Left ventricle myocardium inferior (tissue), 1 donor: ENCODE results near the gene INKA1. TPM values are rescaled to one million over a fixed set of nuclear protein-coding genes. Genes with fewer than 3 reads are reported as not detected.
"Not testable (repeated sequence)": the region's sequence is repeated elsewhere in the genome, so short reads cannot be mapped to it uniquely, and the experiment has no call there.

Experiments used
- DNase-seq: peaks from one replicate; pipeline ENCODE4 v3.0.0-alpha.2; 2020
- H3K27ac ChIP-seq: fragments of 200-600 bp; replicated peaks from 2 replicates; pipeline ENCODE4 v1.8.0; 2021
- H3K27me3 ChIP-seq: fragments of 200-600 bp; 2 replicates; pipeline ENCODE4 v1.8.0; 2021; ENCODE audit warnings: low read depth
- H3K36me3 ChIP-seq: fragments of 200-600 bp; 2 replicates; pipeline ENCODE4 v1.8.0; 2021
- H3K4me1 ChIP-seq: fragments of 200-600 bp; 2 replicates; pipeline ENCODE4 v1.8.0; 2021
- H3K4me3 ChIP-seq: fragments of 200-600 bp; 2 replicates; pipeline ENCODE4 v1.8.0; 2021; ENCODE audit warnings: mild to moderate bottlenecking, moderate library complexity
- H3K9me3 ChIP-seq: fragments of 200-600 bp; replicated peaks from 2 replicates; pipeline ENCODE4 v1.8.0; 2021
- intact Hi-C: fragments of 100-400 bp; cut with micrococcal nuclease; formaldehyde crosslinking; loops from one replicate; pipeline ENCODE4 v1.11.0; 2022
- total RNA-seq: library from RNA; stranded (reverse); fragmentation: NEBNext Ultra II Directional; extraction: Animal tissue kit (Norgen Biotek cat#: 25700); gene quantifications from one replicate; pipeline ENCODE4 v1.2.1, GENCODE V29; 2021
- TF ChIP-seq, protein P1 (sequence below): fragments of 200-600 bp; IDR thresholded peaks from 2 replicates; pipeline ENCODE4 v1.8.0; 2021; ENCODE audit warnings: antibody characterized with exemption, mild to moderate bottlenecking, borderline replicate concordance
- donor health status: DM: no; HTN: yes; CAD: no; lungs with severe emphysema.

The INKA1 gene
- total RNA-seq, 1 donor from 2014 or later: 2.3 TPM

- H3K27ac ChIP-seq: peak overlapping the region; percentile 99
- H3K36me3 ChIP-seq: peaks cover 26% of the 10 kb centered on the region
- no peak for DNase-seq
- H3K27me3 ChIP-seq: no peaks in the 10 kb centered on the region
- intact Hi-C loops: no loop called here
- H3K4me1 ChIP-seq: peaks cover 71% of the 10 kb centered on the region
- TF ChIP-seq, protein P1, sequence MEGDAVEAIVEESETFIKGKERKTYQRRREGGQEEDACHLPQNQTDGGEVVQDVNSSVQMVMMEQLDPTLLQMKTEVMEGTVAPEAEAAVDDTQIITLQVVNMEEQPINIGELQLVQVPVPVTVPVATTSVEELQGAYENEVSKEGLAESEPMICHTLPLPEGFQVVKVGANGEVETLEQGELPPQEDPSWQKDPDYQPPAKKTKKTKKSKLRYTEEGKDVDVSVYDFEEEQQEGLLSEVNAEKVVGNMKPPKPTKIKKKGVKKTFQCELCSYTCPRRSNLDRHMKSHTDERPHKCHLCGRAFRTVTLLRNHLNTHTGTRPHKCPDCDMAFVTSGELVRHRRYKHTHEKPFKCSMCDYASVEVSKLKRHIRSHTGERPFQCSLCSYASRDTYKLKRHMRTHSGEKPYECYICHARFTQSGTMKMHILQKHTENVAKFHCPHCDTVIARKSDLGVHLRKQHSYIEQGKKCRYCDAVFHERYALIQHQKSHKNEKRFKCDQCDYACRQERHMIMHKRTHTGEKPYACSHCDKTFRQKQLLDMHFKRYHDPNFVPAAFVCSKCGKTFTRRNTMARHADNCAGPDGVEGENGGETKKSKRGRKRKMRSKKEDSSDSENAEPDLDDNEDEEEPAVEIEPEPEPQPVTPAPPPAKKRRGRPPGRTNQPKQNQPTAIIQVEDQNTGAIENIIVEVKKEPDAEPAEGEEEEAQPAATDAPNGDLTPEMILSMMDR: no peak
- no peak overlapping the region for H3K4me3 ChIP-seq
- H3K9me3 ChIP-seq: no peaks in the 10 kb centered on the region
Observed at GRCh38 chr3:49806850-49807249, 3.8 kb downstream of the INKA1 start.

GRCh38 chr3:49807431-49808114 is 4.5 kb downstream of the INKA1 start:
- H3K4me3 ChIP-seq: no peak overlapping the region
- no peaks in the 10 kb centered on the region for H3K27me3 ChIP-seq
- intact Hi-C loops: no loop called here
- peaks cover 74% of the 10 kb centered on the region for H3K4me1 ChIP-seq
- no peaks in the 10 kb centered on the region for H3K9me3 ChIP-seq
- no peak for DNase-seq
- TF ChIP-seq, protein P1: no peak
- H3K36me3 ChIP-seq: peaks cover 26% of the 10 kb centered on the region
- peak overlapping the region; percentile 99 for H3K27ac ChIP-seq

DNA sequence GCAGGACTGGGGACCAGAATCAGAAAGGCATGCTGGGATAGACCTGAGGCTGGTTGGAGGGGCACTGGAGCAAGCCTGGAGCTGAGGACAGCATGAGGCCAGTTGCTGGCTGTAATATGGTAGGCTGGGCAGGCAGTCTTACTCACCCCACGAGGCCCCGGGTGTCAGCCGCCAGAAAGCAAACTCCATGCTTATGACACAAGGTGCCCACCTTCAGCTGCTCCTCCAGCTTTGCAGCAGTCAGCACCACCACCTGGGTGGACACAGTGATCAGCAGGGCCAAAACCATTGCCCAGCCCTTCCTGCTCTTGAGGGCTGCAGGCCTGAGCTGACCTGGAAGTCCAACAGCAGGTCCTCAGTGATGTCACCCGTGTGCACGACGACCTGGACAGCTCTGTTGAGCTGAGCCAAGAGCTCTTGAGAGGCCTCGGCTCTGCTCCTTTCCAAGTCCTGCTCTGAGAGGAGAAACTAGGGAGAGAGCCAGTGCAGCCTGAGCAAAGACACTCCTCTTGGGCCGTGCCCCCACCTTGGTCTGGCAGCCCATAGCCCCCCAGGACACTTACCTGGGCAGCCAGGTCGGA is 9.9 kb downstream of the INKA1 start:
- intact Hi-C loops: no loop called here

GRCh38 chr3:49813497-49814174 is 10.6 kb downstream of the INKA1 start, which contains the start of gene UBA7:
TSS of gene UBA7 (minus strand) at chr3:49813953. CDS start at chr3:49813787, 166 bp downstream.
- Histone ChIP-seq H3K27me3 (no peaks in the 10 kb centered on the region), H3K36me3 (peaks cover 26% of the 10 kb centered on the region), H3K27ac (peak within 1 kb of the TSS; percentile 88), H3K4me3 (peak within 1 kb of the TSS; percentile 67), H3K4me1 (peaks cover 37% of the 10 kb centered on the region), H3K9me3 (no peaks in the 10 kb centered on the region)
- DNase-seq: peak; percentile 48
- intact Hi-C loops: no loop called here
- TF ChIP-seq, protein P1: no peak

More for the DNA sequence above, 9.9 kb downstream of the INKA1 start:
- no peaks in the 10 kb centered on the region for H3K27me3 ChIP-seq
- H3K9me3 ChIP-seq: no peaks in the 10 kb centered on the region
- no peak for DNase-seq
- H3K4me3 ChIP-seq: peak overlapping the region; percentile 67
- H3K27ac ChIP-seq: peak overlapping the region; percentile 88
- peaks cover 26% of the 10 kb centered on the region for H3K36me3 ChIP-seq
- peaks cover 43% of the 10 kb centered on the region for H3K4me1 ChIP-seq
- TF ChIP-seq, protein P1: no peak

GRCh38 chr3:49823131-49823530 is 20.1 kb downstream of the INKA1 start:
- DNase-seq, H3K27me3 ChIP-seq, intact Hi-C loops, H3K9me3 ChIP-seq, H3K36me3 ChIP-seq, H3K4me3 ChIP-seq, H3K4me1 ChIP-seq, H3K27ac ChIP-seq: not testable (repeated sequence)

DNA sequence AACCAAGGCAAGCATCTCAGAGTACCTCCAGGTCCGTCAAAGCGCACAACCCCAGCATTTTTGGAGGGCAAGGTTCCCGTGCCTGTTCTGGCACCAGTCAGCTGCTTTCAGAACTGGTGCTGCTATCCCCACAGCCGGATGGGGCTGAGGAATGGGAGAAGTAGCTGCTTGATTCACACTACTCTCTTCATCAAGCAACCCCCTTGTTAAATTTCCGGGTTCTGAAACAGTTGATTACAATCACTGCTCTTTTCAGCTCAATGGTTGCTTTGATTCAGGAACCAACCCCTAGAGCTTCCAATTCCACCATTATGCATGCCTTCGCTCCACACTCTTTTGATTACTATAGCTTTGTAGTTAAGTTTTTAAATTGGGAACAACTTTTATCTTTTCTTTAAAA is 23.0 kb downstream of the INKA1 start:
- intact Hi-C loops: no loop called here
- TF ChIP-seq, protein P1: no peak

More for the DNA sequence above, 23.0 kb downstream of the INKA1 start:
- Histone ChIP-seq H3K9me3 (no peaks in the 10 kb centered on the region), H3K27ac (no peak overlapping the region), H3K4me3 (no peak overlapping the region), H3K27me3 (no peaks in the 10 kb centered on the region), H3K4me1 (no peaks in the 10 kb centered on the region), H3K36me3 (no peaks in the 10 kb centered on the region)
- no peak for DNase-seq
